HAP-1 (cell line): ENCODE data around the gene ARCN1.

ENCODE experiments used
- DNase-seq, 2 experiments: peaks; one replicate each; pipeline ENCODE4 v3.0.0-alpha.2; 2016 to 2020; ENCODE audit warnings: low spot score in 2 of 2
- H3K27me3 ChIP-seq: fragments of 250-450 bp; sonication (Bioruptor Pico); 2 replicates; pipeline ENCODE4 v1.5.1; 2020; ENCODE audit warnings: low read depth, mild to moderate bottlenecking, moderate library complexity
- H3K36me3 ChIP-seq: fragments of 250-450 bp; sonication (Bioruptor Pico); replicated peaks from 2 replicates; pipeline ENCODE4 v1.5.1; 2020; ENCODE audit warnings: mild to moderate bottlenecking
- H3K4me1 ChIP-seq: fragments of 250-450 bp; sonication (Bioruptor Pico); 2 replicates; pipeline ENCODE4 v1.5.1; 2020; ENCODE audit warnings: mild to moderate bottlenecking
- H3K4me3 ChIP-seq: fragments of 250-450 bp; sonication (Bioruptor Pico); 2 replicates; pipeline ENCODE4 v1.5.1; 2020; ENCODE audit warnings: mild to moderate bottlenecking, moderate library complexity
- H3K9me3 ChIP-seq: fragments of 250-450 bp; sonication (Bioruptor Pico); 2 replicates; pipeline ENCODE4 v1.5.1; 2020; ENCODE audit warnings: mild to moderate bottlenecking, moderate library complexity
- in situ Hi-C: fragments of 300-500 bp; cut with MboI; formaldehyde crosslinking; loops from 3 replicates; pipeline ENCODE4 v1.14.3; 2020; ENCODE audit warnings: low sequenced_read_pairs, inconsistent platforms, mixed read lengths

ARCN1 gene

DNA sequence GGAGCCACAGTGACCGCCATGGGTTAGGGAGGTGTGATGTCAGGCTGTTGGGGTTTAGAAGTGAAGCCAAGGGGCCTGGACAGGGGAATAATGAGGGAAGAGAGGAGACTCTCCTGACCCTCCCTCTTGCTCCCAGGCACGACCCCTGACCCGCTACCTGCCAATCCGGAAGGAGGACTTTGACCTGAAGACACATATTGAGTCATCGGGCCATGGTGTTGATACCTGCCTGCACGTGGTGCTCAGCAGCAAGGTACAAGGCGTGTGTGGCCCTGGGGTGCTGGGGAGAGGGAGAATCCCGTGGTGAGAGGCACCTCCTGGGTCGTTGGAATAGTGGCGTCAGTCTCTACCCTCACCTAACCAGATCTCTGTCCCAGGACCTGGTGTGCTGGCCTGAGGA is 77.7 kb downstream of the ARCN1 start:
- no peaks in the 10 kb centered on the region for H3K9me3 ChIP-seq
- DNase-seq = no peak
- H3K27me3 ChIP-seq = no peaks in the 10 kb centered on the region
- H3K36me3 ChIP-seq = peaks cover 8% of the 10 kb centered on the region
- H3K4me3 ChIP-seq = no peak overlapping the region
- no peaks in the 10 kb centered on the region for H3K4me1 ChIP-seq
- in situ Hi-C loops = no loop called here

DNA sequence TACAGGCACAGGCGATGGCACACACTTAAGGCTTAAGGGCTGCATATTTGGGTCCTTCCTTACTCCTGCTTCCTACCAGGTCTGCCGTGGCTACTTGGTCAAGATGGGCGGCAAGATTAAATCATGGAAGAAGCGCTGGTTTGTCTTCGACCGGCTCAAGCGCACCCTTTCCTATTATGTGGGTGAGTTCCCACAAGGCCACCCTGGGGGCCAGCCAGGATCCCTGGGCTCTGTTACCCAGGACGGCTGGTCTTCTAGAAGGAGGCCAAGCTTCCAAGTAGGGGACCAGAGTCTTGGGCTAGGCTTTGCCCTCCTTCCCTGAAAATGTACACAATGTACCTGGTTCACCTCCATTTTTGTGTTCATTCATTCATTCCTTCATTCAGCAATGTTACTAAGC is 78.2 kb downstream of the ARCN1 start:
- Histone ChIP-seq H3K4me3 (no peak overlapping the region), H3K9me3 (no peaks in the 10 kb centered on the region), H3K27me3 (no peaks in the 10 kb centered on the region), H3K36me3 (peaks cover 8% of the 10 kb centered on the region), H3K4me1 (no peaks in the 10 kb centered on the region)
- no peak for DNase-seq
- in situ Hi-C loops = no loop called here

- no peak for DNase-seq
- in situ Hi-C loops = no loop called here
- Histone ChIP-seq H3K27me3 (no peaks in the 10 kb centered on the region), H3K9me3 (no peaks in the 10 kb centered on the region), H3K4me1 (no peaks in the 10 kb centered on the region), H3K4me3 (no peak overlapping the region), H3K36me3 (peaks cover 5% of the 10 kb centered on the region)
Observed at GRCh38 chr11:118651820-118652219, 79.6 kb downstream of the ARCN1 start.
